GM21717 (cell line): ENCODE measurements around the gene TUBB2B.
A peak's percentile ranks its signal among the peaks of the same experiment; 100 is the strongest.
"Not testable (repeated sequence)": the region's sequence is repeated elsewhere in the genome, so short reads cannot be mapped to it uniquely, and the experiment has no call there.

Experiments
- ATAC-seq: cut with Tn5 transposase; IDR thresholded peaks from one replicate; pipeline ENCODE4 v1.9.1; 2021; ENCODE audit warnings: mild to moderate bottlenecking, moderate library complexity; ENCODE audit not compliant: unreplicated experiment

Gene TUBB2B

GRCh38 chr6:3212261-3212660, 15.2 kb downstream of the TUBB2B start:
- no peak for ATAC-seq

DNA sequence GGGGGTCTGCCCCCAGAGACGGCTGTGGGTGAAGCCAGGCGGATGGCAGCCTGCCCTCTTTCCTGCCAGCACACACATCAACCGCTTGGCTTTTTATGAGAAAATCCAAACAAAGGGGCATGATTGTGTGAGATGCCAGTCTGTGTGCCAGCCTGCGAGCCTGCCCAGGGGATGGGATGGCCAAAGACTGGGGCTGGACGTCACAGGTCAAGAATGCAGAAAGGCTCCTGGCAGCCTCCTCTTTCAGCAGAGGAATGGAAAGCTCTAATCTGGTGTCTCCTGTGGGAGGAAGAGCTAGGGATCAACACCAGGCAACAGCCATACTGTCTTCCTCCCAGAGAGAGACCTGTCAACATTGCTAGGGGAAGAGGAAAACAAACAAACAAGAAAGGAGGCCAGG, 15.8 kb downstream of the TUBB2B start:
- no peak for ATAC-seq

DNA sequence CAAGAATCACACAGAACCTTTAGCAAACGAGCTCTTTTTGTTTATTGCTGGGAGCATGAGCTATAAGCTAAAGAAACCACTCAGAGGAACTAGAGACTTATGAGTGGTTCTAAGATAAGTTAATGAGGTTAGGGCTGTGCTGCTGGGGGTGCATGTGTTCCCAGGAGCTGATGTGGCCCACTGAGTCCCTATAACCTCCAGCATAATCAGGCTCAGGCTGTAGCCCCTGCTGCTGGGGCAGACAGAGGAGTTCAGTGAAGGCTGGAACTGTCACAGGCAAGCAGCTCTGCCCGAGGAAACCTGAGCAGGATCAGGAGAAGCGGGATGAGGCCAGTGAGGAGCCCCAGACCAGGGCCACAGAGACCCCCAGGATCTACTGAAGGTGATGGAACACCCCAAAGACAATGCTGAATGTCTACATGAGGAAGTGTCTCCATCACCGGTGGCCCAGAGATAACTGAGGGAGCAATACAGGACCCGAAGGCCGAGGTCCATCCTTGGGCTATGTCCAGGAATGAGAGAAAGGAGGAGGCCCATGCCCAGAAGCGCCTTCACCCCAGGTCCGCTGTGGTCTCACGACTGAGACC, 17.3 kb downstream of the TUBB2B start:
- ATAC-seq, result peak; percentile 4

DNA sequence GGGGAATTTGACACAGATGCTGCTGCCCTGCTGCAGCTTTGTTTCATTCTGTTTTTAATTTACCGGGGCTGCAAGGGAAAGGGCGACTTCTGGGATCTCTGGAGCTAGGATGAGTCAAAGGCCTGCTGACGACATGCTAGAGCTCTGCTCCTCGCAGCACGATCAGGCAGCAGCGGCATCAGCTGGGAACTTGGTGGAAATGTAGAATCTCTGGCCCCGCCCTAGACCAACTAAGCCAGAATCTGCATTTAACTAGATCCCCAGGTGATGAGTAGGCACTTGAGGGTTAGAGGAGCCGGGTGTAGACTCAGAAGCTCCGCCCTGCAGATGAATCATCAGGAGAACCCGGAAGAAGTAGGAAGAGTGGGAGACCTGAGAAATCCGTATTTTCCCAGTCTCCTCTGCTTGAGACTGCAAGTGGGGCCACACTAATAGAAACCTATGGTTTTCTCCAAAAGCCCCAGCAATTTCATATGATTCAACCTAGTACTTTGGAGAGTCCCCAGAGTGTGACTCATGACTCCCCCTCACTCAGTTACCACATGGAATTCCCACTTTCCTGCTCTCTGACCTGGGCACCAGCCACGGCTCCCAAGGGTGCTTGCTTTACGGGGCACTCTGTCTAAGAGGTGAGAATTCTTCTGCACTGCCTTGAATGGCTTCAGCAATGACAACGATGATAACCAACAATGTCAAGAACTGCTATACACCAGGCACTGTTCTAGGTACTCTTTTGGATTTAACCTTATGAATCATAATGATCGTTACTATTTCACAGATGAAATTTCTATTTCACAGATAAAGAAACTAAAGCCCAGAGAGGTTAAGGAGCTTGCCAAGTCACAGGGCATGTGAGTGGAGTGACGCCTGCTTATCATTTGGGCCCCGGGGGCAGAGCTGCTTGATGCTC, 18.1 kb downstream of the TUBB2B start:
- ATAC-seq, result peak; percentile 72

- ATAC-seq, result no peak
These were observed 18.7 kb downstream of the TUBB2B start for GRCh38 chr6:3208775-3209113.

DNA sequence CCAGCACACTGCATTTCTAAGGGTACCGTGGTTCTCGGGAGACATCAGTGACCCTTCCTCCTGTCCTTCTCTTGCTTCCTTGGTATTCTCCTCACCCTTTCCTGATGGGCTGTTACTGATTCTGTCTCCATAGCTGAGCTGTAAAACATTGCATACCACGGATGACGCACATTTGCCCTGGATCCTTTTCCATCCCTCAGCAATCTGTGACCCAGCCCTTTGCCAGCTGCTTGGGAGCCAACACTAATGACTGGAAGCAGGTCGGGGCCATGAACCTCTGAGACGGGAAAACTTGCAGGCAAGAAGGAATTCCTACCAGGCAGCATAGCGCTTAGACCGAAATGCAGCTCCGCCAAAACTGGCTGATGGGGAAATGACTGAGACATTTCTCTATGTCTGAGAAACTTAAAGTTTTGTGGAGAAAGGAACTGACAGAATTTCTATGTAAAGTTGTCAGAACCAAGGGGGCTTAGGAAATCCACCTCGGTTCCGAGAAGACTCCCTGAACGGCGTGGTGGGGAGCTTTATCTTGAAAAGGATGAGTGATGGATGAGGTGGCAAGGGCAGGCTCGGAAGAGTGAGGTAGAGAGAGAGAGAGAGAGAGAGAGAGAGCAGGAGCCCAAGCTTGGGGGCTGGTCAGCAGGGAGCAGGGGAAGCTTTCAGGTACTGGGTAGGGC, 19.2 kb downstream of the TUBB2B start:
- no peak for ATAC-seq

GRCh38 chr6:3206339-3207015, 21.0 kb downstream of the TUBB2B start:
- ATAC-seq, result no peak

GRCh38 chr6:3205913-3206312, 21.5 kb downstream of the TUBB2B start:
- no peak for ATAC-seq

- ATAC-seq, result no peak
These were observed 22.5 kb downstream of the TUBB2B start for GRCh38 chr6:3204921-3205320.

DNA sequence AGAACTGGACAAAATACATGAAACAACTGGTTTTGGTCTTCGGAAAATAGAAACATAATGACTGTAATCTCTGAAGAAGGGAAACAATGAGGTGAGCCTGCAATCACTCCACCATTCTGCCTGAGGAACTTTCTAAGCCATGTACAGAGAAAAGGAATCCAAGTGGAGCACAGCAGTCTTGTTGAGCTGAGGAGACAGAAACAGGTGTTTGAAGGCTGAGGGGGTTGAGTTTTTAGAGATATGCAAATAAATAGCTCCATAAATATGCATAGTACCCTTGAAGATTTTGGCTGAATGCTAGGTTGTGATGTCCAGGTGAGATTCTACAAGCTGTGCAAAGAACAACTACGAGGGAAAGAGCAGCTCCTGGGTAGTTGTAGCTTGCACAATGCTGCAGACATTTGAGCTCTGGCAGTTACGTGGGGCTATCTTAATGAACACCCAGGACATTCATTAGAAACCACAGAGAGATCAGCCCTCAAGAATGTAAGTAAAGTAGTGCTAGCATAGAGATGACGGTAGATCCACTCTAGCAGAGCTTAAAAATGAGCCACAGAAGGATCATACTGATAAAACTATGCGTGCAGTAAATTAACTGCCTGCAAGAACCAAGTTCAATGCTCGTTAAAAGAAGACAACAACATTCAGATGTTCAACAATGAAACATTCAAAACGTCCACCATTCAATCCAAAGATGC, 24.3 kb downstream of the TUBB2B start:
- no peak for ATAC-seq

GRCh38 chr6:3201388-3201787, 26.1 kb downstream of the TUBB2B start:
- ATAC-seq, result no peak

DNA sequence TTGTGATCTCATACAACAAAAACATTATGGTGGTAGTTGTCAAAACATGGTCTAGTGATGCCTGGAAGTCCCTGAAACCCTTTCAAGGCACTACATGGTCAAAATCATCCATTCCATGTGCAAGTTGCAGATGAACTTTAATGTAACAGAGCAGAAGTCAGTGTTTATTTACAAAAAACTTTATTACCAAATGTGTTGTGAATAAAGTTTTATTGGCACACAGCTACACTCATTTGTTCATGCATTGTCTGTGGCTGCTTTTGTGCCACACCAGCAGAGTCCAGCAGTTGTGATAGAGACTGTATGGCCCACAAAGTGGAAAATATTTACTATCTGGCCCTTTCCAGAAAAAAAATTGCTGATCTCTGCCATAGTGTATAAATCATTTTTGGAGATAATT, 26.8 kb downstream of the TUBB2B start:
- ATAC-seq, result no peak

- ATAC-seq, result no peak
These were observed 28.1 kb downstream of the TUBB2B start for GRCh38 chr6:3199382-3199781.

DNA sequence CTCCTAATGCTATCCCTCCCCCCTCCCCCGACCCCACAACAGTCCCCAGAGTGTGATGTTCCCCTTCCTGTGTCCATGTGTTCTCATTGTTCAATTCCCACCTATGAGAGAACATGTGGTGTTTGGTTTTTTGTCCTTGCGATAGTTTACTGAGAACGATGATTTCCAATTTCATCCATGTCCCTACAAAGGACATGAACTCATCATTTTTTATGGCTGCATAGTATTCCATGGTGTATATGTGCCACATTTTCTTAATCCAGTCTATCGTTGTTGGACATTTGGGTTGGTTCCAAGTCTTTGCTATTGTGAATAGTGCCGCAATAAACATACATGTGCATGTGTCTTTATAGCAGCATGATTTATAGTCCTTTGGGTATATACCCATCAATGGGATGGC, 29.7 kb downstream of the TUBB2B start:
- not testable (repeated sequence) for ATAC-seq

DNA sequence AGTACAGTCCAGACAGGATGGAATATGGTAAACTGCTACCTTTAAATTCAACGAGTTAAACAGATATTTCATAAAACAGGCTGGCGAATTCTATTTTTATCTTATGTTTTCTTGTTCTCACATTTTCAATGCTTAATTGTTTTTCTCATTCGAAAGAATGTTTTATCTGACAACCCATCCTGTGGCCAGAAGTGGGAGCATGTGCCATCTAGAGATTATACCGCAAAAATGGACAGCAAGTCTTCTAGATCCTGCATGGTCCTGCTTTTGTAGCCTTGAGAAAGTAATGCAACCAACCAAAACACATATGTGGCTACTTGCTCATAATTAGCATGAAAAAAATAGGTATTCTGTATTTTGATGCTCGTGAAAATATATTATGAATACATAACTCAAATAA, 30.7 kb downstream of the TUBB2B start:
- no peak for ATAC-seq

- no peak for ATAC-seq
These were observed 31.6 kb downstream of the TUBB2B start for GRCh38 chr6:3195695-3196497.

- ATAC-seq, result no peak
These were observed 32.1 kb downstream of the TUBB2B start for GRCh38 chr6:3195420-3195694.

DNA sequence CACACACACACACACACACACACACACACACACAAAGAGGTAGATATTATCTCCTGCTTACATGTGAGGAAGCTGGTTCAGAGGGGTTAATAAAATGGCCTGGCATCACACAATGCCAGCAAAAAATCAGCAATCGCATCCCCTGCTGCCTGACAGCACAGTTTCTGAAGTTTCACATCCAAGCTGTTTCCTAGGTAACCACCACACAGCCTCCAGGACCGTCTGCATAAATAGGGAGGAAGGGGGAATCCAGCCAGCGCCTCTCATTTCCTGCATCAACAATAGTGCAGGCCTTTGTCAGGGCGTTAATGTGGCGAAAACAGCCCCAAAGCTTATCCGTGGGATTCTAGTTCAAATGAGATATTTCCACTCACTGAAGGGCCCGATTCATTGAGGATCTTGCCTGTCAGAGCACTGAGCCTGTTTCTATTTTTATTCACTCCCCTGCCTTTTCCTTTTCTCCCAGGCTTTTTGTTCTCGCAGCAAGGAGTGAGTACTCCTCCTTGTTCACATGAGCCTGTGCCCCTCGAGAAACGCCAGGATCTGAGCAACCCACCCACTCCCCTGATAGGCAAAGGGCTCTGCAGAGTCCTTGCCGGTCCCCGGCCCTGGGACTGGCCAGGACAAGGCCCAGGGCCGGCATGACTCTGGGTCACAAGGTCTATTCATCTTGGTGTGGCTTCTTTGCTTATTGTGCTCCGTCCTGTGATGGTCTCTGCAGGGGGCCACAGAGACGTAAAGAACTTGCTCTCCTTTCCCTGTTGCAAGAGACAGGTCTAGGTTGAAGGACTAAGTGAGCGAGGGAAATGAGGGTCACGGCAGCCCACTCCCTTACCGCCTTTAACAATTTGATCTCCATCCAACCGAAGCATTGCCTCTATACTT, 32.7 kb downstream of the TUBB2B start:
- no peak for ATAC-seq

DNA sequence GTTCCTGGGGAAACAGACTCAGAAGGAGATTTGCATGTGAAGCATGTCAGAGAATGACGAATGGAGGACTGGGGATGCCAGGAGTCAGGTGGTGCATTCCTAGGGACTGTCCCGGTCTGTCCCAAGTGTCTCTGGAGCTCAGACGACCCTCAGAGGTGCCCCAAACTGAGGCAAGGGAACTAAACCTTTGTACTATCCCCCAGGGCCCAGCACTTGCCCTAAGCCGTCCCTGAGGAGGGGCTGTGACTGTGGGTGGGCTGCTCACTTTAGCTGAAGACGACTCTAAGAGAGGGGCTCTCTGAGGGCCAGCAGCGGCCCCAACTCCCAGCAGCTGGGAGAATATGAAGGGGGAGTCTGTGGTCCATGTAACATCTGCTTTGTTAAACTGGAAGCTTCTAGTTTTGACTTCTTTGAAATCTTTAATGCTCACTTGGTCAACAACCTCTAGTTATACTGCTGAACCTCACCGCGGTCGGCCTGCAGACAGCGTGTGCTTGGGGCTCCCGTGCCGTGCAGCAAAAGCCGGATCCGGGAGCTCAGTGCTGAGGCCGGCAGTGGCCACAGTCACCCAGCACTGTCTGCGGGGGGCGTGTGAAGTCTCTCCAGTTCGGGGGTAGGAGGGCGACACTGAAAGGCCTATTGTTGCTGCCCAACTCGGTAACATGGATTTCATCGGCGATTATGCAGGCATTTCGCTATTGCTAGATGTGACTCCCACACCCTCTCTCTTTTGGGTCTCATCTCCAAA, 34.2 kb downstream of the TUBB2B start:
- ATAC-seq, result no peak
